HCT116 (cell line): ENCODE measurements around the gene DOCK1. TPM values are rescaled to one million over a fixed set of nuclear protein-coding genes. Genes with fewer than 3 reads are reported as not detected.
A peak's percentile ranks its signal among the peaks of the same experiment; 100 is the strongest.

Source experiments
- ATAC-seq: fragments of 200-7000 bp; cut with Tn5 transposase; 2 replicates; pipeline ENCODE4 v1.9.1; 2020; ENCODE audit warnings: mild to moderate bottlenecking, moderate library complexity
- BruUV-seq: library from RNA; stranded (reverse); fragments of 400-500 nt; replicated peaks from 2 replicates; lab custom pipeline; 2021; lab: Mats Ljungman, UMichigan
- CTCF ChIA-PET: fragments of 300-600 bp; sonication (Branson Sonifier 250); formaldehyde crosslinking; loops from one replicate; lab custom pipeline; 2021; ENCODE audit warnings: antibody characterized with exemption; lab: Charles Lee
- POLR2A ChIA-PET: fragments of 300-600, 350-600 bp; sonication (Branson Sonifier 250); formaldehyde crosslinking; loops from one replicate; lab custom pipeline; 2021; ENCODE audit warnings: antibody characterized with exemption; lab: Charles Lee
- RAD21 ChIA-PET, 2 experiments: fragments of 300-600 bp; sonication (Branson Sonifier 250); formaldehyde crosslinking; loops; one replicate each; lab custom pipeline; 2023; ENCODE audit warnings: low total read pairs in 2 of 2; ENCODE audit not compliant: uncharacterized antibody in 2 of 2, unreplicated experiment in 2 of 2, low non-redundant PET in 1 of 2; lab: Charles Lee
- DNase-seq: peaks from one replicate; pipeline ENCODE4 v3.0.0-alpha.2; 2010; ENCODE audit warnings: low read depth, low spot score
- H2AFZ ChIP-seq: fragments of 200-600 bp; shearing (Covaris generic), sonication (generic); 2 replicates; pipeline ENCODE4 v1.6.1; 2017; ENCODE audit warnings: low read depth, mixed run types, mixed read lengths, antibody characterized with exemption, low read length; ENCODE audit not compliant: poor library complexity, severe bottlenecking
- H3K27ac ChIP-seq: 2 replicates; pipeline ENCODE4 v1.5.1; 2012; ENCODE audit warnings: low read depth, low read length
- H3K27me3 ChIP-seq: fragments of 200-600 bp; sonication (generic); 2 replicates; pipeline ENCODE4 v1.6.1; 2016; ENCODE audit warnings: mixed run types, low read length, mixed read lengths; ENCODE audit not compliant: insufficient read depth
- H3K36me3 ChIP-seq, 2 experiments: fragments of 200-500 bp in 1 of 2; fragments of 200-600 bp in 1 of 2; sonication (Bioruptor generic) in 1 of 2; sonication (generic) in 1 of 2; 2 replicates each; pipeline versions ENCODE4 v1.5.1 to v1.6.1; 2014 to 2016; ENCODE audit warnings: low read length in 2 of 2, inconsistent platforms in 1 of 2, mixed read lengths in 1 of 2, mixed run types in 1 of 2; ENCODE audit not compliant: insufficient read depth in 2 of 2, control insufficient read depth in 1 of 2
- H3K4me1 ChIP-seq, 2 experiments: fragments of 200-600 bp in 1 of 2; sonication (generic) in 1 of 2; 2 replicates each; pipeline versions ENCODE4 v1.5.1 to v1.6.1; 2012 to 2017; ENCODE audit warnings: low read length in 2 of 2, inconsistent platforms in 1 of 2, mild to moderate bottlenecking in 1 of 2, mixed read lengths in 1 of 2, mixed run types in 1 of 2, moderate library complexity in 1 of 2; ENCODE audit not compliant: insufficient read depth in 2 of 2, control insufficient read depth in 1 of 2
- H3K4me2 ChIP-seq: fragments of 200-600 bp; sonication (generic); 2 replicates; pipeline ENCODE4 v1.6.1; 2017; ENCODE audit warnings: mixed run types, low read length, mixed read lengths
- H3K4me3 ChIP-seq, 2 experiments: fragments of 200-600 bp in 1 of 2; sonication (generic) in 1 of 2; replicated peaks in 1 of 2; 2 replicates each; pipeline ENCODE4 v1.5.1; 2011 to 2016; ENCODE audit warnings: low read length in 2 of 2, control low read depth in 1 of 2, low read depth in 1 of 2, mild to moderate bottlenecking in 1 of 2, mixed read lengths in 1 of 2, mixed run types in 1 of 2
- H3K79me2 ChIP-seq: fragments of 200-600 bp; sonication (generic); 2 replicates; pipeline ENCODE4 v1.6.1; 2017; ENCODE audit warnings: mild to moderate bottlenecking, mixed run types, low read length, moderate library complexity, mixed read lengths; ENCODE audit not compliant: insufficient read depth
- H3K9ac ChIP-seq: fragments of 200-600 bp; sonication (generic); 2 replicates; pipeline ENCODE4 v1.6.1; 2016; ENCODE audit warnings: low read length, mixed read lengths
- H3K9me2 ChIP-seq: fragments of 200-600 bp; sonication (generic), shearing (Covaris generic); 2 replicates; pipeline ENCODE4 v1.6.1; 2017; ENCODE audit warnings: mixed run types, mild to moderate bottlenecking, moderate library complexity; ENCODE audit not compliant: insufficient read depth
- H3K9me3 ChIP-seq, 2 experiments: fragments of 200-500 bp in 1 of 2; fragments of 200-600 bp in 1 of 2; sonication (Bioruptor generic) in 1 of 2; sonication (generic) in 1 of 2; 2 replicates each; pipeline ENCODE4 v1.6.1; 2014 to 2017; ENCODE audit warnings: low read length in 2 of 2, mixed read lengths in 2 of 2, inconsistent platforms in 1 of 2, low read depth in 1 of 2, mild to moderate bottlenecking in 1 of 2, mixed run types in 1 of 2, moderate library complexity in 1 of 2; ENCODE audit not compliant: control insufficient read depth in 1 of 2, insufficient read depth in 1 of 2
- H4K20me1 ChIP-seq: fragments of 200-600 bp; sonication (generic), shearing (Covaris generic); 2 replicates; pipeline ENCODE4 v1.6.1; 2017; ENCODE audit warnings: mixed run types, mild to moderate bottlenecking, moderate library complexity; ENCODE audit not compliant: insufficient read depth
- CBX3 ChIP-seq: IDR thresholded peaks from 2 replicates; pipeline ENCODE4 v1.6.1; 2012; ENCODE audit warnings: low read depth
- CEBPB ChIP-seq: IDR thresholded peaks from 2 replicates; pipeline ENCODE4 v1.6.1; 2012; ENCODE audit warnings: low read depth
- EGR1 ChIP-seq: IDR thresholded peaks from 2 replicates; pipeline ENCODE4 v1.6.1; 2012; ENCODE audit warnings: low read depth
- EZH2 ChIP-seq: fragments of 200-600 bp; sonication (generic); IDR thresholded peaks from 2 replicates; pipeline ENCODE4 v1.6.1; 2017; ENCODE audit warnings: antibody characterized with exemption, mixed run types
- EZH2phosphoT487 ChIP-seq: fragments of 200-600 bp; IDR thresholded peaks from 2 replicates; pipeline ENCODE4 v1.6.1; 2018; ENCODE audit warnings: antibody characterized with exemption, borderline replicate concordance
- FOSL1 ChIP-seq: IDR thresholded peaks from 2 replicates; pipeline ENCODE4 v1.6.1; 2012; ENCODE audit warnings: low read depth
- JUND ChIP-seq: IDR thresholded peaks from 2 replicates; pipeline ENCODE4 v1.6.1; 2012
- POLR2A ChIP-seq: IDR thresholded peaks from 2 replicates; pipeline ENCODE4 v1.7.0; 2011; ENCODE audit warnings: borderline replicate concordance; ENCODE audit not compliant: insufficient read depth, insufficient read length; ENCODE audit errors: extremely low read depth
- POLR2AphosphoS5 ChIP-seq: IDR thresholded peaks from 2 replicates; pipeline ENCODE4 v1.6.1; 2011; ENCODE audit warnings: mild to moderate bottlenecking, low read depth, low read length, moderate library complexity
- RAD21 ChIP-seq: IDR thresholded peaks from 2 replicates; pipeline ENCODE4 v1.6.1; 2012; ENCODE audit warnings: low read depth, mild to moderate bottlenecking
- SP1 ChIP-seq: IDR thresholded peaks from 2 replicates; pipeline ENCODE4 v1.6.1; 2012; ENCODE audit warnings: low read depth
- TCF7L2 ChIP-seq: IDR thresholded peaks from 2 replicates; pipeline ENCODE4 v1.7.0; 2011; ENCODE audit warnings: borderline replicate concordance, inconsistent platforms; ENCODE audit not compliant: insufficient read depth, insufficient read length; ENCODE audit errors: extremely low read depth
- YY1 ChIP-seq: IDR thresholded peaks from 2 replicates; pipeline ENCODE4 v1.6.1; 2011; ENCODE audit warnings: low read length, low read depth, moderate library complexity, mild to moderate bottlenecking; ENCODE audit not compliant: insufficient replicate concordance; ENCODE audit errors: extremely low read depth
- ZFX ChIP-seq: fragments of 450-650 bp; IDR thresholded peaks from 2 replicates; pipeline ENCODE4 v1.6.1; 2017
- intact Hi-C: fragments of 100-400 bp; cut with micrococcal nuclease; formaldehyde crosslinking; loops from 2 replicates; pipeline ENCODE4 v1.10.0; 2022
- total RNA-seq: library from RNA; stranded (reverse); gene quantifications from one replicate; pipeline ENCODE4 v1.2.1, GENCODE V29; 2021; ENCODE audit not compliant: unreplicated experiment
- TF ChIP-seq, protein P1 (sequence below): IDR thresholded peaks from 2 replicates; pipeline ENCODE4 v1.6.1; 2012
- TF ChIP-seq, protein P2 (sequence below): IDR thresholded peaks from 2 replicates; pipeline ENCODE4 v1.6.1; 2012
- TF ChIP-seq, protein P3 (sequence below), 3 experiments: fragments of 200-600 bp in 1 of 3; sonication (generic) in 1 of 3; IDR thresholded peaks in 2 of 3; conservative IDR thresholded peaks in 1 of 3; 2 replicates each; pipeline ENCODE4 v1.5.1; 2012 to 2017; ENCODE audit warnings: low read depth in 2 of 3, low read length in 2 of 3, antibody characterized with exemption in 1 of 3, borderline replicate concordance in 1 of 3, control low read depth in 1 of 3, mild to moderate bottlenecking in 1 of 3, mixed read lengths in 1 of 3, mixed run types in 1 of 3, moderate library complexity in 1 of 3; ENCODE audit not compliant: insufficient read depth in 1 of 3
- TF ChIP-seq, protein P4 (sequence below): IDR thresholded peaks from 2 replicates; pipeline ENCODE4 v1.6.1; 2012; ENCODE audit warnings: low read depth

The DOCK1 gene
- total RNA-seq, 1 experiment from 2014 or later: 46.5 TPM

DNA sequence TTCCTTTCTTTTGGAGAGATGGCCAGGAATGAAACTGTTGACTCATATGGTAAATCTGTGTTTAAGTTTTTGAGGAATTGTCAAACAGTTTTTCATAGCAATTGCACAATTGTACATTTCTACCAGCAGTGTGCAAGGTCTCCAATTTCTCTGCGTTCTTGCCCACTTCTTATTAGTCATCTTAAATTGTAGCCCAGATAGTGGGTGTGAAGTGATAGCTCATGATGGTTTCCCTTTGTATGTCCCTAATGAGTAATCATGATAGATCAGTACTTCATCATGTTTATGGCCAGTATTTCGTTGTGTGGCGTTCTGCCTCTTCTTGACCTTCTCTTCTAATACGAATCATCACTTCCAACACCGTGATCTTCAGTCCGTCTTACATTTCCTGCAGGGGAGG, 136.3 kb downstream of the DOCK1 start (continued):
- TF ChIP-seq, protein P1, sequence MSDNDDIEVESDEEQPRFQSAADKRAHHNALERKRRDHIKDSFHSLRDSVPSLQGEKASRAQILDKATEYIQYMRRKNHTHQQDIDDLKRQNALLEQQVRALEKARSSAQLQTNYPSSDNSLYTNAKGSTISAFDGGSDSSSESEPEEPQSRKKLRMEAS: peak; percentile 34; the same call in 1 of the 2 replicates
- no peak for TF ChIP-seq RAD21

DNA sequence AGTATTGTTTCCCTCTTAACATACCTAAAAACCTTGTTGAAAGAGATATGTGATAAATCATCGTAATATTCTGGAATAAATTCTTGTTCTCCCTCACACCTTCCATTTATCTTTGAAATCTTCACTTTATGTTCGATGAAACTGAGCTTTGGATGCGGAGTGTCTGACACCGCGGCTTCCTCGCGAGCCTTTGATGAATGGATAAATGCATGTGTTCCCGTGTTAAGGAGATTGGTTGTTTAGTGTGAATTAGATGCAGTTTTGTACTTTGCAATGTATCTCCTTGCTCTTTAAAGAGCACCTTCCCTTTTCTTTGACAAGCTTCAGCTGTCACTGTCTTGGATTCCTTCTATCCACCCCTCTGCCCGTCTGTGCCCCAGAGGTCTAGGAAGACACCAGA, 138.1 kb downstream of the DOCK1 start:
- intact Hi-C loops: no loop called here

More for the DNA sequence above, 138.1 kb downstream of the DOCK1 start:
- no peaks in the 10 kb centered on the region for H3K9me3 ChIP-seq
- CTCF ChIA-PET: no interaction called here
- DNase-seq: no peak
- H3K27ac ChIP-seq: no peak overlapping the region
- peaks cover 6 to 9% of the 10 kb centered on the region in 2 experiments; a peak in 3 of 4 replicates for H3K36me3 ChIP-seq
- peaks cover 0 to 10% of the 10 kb centered on the region in 2 experiments; a peak in 1 of 4 replicates for H3K4me1 ChIP-seq
- H3K27me3 ChIP-seq: no peaks in the 10 kb centered on the region
- no peak overlapping the region for H3K4me2 ChIP-seq
- BruUV-seq: no TSS peak
- no peaks in the 10 kb centered on the region for H3K79me2 ChIP-seq
- RAD21 ChIA-PET: no interaction called here
- ATAC-seq: no peak
- no peak overlapping the region for H3K9ac ChIP-seq
- no peak for TF ChIP-seq POLR2A
- TF ChIP-seq RAD21: no peak
- TF ChIP-seq EZH2phosphoT487: no peak
- no peak for TF ChIP-seq CBX3
- TF ChIP-seq, protein P2, sequence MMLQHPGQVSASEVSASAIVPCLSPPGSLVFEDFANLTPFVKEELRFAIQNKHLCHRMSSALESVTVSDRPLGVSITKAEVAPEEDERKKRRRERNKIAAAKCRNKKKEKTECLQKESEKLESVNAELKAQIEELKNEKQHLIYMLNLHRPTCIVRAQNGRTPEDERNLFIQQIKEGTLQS: no peak
- TF ChIP-seq EGR1: no peak
- no peak for TF ChIP-seq YY1
- TF ChIP-seq, protein P1: no peak
- no peak for TF ChIP-seq POLR2AphosphoS5
- no peak for TF ChIP-seq EZH2
- TF ChIP-seq JUND: no peak
- no peak for TF ChIP-seq SP1
- no peak for TF ChIP-seq TCF7L2
- no peak for TF ChIP-seq FOSL1
- TF ChIP-seq, protein P3, sequence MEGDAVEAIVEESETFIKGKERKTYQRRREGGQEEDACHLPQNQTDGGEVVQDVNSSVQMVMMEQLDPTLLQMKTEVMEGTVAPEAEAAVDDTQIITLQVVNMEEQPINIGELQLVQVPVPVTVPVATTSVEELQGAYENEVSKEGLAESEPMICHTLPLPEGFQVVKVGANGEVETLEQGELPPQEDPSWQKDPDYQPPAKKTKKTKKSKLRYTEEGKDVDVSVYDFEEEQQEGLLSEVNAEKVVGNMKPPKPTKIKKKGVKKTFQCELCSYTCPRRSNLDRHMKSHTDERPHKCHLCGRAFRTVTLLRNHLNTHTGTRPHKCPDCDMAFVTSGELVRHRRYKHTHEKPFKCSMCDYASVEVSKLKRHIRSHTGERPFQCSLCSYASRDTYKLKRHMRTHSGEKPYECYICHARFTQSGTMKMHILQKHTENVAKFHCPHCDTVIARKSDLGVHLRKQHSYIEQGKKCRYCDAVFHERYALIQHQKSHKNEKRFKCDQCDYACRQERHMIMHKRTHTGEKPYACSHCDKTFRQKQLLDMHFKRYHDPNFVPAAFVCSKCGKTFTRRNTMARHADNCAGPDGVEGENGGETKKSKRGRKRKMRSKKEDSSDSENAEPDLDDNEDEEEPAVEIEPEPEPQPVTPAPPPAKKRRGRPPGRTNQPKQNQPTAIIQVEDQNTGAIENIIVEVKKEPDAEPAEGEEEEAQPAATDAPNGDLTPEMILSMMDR (IDR thresholded peaks at IDR 0.05 in 2 of 3, conservative IDR thresholded peaks at IDR 0.05 in 1 of 3; ENCODE audit: borderline replicate concordance in 1 of 3, insufficient read depth in 1 of 3, low read depth in 2 of 3, low read length in 2 of 3): no peak
- TF ChIP-seq ZFX: no peak
- no peak for TF ChIP-seq CEBPB
- TF ChIP-seq, protein P4, sequence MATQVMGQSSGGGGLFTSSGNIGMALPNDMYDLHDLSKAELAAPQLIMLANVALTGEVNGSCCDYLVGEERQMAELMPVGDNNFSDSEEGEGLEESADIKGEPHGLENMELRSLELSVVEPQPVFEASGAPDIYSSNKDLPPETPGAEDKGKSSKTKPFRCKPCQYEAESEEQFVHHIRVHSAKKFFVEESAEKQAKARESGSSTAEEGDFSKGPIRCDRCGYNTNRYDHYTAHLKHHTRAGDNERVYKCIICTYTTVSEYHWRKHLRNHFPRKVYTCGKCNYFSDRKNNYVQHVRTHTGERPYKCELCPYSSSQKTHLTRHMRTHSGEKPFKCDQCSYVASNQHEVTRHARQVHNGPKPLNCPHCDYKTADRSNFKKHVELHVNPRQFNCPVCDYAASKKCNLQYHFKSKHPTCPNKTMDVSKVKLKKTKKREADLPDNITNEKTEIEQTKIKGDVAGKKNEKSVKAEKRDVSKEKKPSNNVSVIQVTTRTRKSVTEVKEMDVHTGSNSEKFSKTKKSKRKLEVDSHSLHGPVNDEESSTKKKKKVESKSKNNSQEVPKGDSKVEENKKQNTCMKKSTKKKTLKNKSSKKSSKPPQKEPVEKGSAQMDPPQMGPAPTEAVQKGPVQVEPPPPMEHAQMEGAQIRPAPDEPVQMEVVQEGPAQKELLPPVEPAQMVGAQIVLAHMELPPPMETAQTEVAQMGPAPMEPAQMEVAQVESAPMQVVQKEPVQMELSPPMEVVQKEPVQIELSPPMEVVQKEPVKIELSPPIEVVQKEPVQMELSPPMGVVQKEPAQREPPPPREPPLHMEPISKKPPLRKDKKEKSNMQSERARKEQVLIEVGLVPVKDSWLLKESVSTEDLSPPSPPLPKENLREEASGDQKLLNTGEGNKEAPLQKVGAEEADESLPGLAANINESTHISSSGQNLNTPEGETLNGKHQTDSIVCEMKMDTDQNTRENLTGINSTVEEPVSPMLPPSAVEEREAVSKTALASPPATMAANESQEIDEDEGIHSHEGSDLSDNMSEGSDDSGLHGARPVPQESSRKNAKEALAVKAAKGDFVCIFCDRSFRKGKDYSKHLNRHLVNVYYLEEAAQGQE: no peak
- H3K4me3 ChIP-seq: no peak overlapping the region
- no peaks in the 10 kb centered on the region for H4K20me1 ChIP-seq
- POLR2A ChIA-PET: no interaction called here
- H3K9me2 ChIP-seq: no peaks in the 10 kb centered on the region
- no peak overlapping the region for H2AFZ ChIP-seq
